ENCODE results near the gene DENR.
"Not testable (repeated sequence)": the region's sequence is repeated elsewhere in the genome, so short reads cannot be mapped to it uniquely, and the experiment has no call there.

Gene DENR

DNA sequence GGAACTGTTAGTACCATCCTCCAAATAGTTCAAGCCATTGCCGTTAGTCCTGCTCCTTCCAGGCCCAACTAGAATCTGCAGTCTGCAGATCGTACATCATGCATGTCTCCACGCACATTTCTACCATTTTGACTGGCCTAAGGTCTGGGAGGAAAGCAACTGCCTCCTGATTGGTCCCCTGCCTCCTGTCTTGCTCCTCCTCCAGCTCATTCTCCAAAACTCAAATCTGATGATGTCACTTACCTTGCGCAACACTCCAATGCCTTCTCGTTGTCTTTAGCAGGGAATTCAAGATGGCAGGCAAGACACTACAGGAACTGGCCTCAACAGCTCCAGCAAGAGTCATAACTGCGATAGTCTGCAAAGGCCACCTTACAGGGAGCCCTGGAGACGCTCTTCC is 12.3 kb upstream of the DENR start:
- DNase-seq (ENCODE audit: low spot score): no peak

DNA sequence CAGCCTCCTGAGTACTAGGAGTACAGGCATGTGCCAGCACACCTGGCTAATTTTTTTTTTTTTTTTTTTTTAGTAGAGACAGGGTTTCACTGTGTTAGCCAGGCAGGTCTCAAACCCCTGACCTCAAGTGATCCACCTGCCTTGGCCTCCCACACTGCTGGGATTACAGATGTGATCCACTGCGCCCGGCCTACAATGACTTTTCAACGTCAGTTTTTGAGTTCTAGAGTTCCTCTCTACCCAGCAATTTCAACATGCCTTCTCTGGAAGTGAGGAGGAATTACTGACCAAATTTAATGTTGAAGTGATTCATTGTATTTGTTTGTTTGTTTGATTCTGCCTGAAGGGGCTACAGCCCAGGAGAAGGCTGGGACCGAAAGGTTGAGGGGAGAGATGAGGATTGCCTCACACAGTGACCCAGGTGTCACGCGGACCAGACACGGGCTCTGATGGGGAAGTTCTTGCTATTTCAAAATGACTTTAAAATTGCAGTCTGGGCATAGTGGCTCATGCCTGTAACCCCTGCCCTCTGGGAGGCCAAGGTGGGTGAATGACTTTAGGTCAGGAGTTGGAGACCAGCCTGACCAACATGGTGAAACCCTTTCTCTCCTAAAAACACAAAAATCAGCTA is 8.6 kb upstream of the DENR start:
- no peak for DNase-seq (ENCODE audit: low spot score)

DNA sequence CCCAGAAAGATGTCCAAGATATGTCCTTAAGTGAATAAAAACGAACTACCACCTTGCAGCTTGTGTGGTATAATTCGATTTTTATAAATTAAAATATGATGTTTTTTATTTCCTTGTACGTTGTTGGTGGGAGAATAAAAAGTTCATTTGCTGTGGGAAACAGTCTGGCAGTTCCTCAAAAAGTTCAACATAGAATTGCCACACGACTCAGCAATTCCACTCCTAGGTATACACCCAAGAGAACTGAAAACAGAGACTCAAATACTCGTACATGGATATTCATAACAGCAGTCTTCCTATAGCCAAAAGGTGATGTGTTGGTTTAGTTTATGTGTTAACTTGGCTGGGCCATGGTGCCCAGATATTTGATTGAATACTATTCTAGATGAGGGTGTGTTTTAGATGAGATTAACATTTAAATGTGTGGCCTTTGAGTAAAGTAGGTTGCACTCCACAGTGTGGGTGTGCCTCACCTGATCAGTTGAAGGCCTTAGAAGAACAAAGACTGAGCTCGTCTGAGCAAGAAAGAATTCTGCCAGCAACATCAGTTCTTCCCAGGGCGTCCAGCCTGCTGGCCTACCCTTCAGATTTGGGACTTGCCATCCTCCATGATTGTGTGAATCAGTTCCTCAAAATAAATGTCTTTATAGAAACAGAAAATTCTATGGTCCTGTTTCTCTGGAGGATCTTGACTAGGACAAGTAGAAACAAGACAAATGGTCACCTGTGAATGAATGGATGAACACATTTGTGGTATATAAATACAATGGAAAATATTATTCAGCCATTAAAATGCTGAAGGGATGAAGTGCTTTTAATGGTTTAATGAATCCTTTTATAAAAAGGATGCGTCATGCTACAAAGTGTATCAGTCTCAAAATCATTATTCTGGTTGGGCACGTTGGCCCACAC is 5.1 kb upstream of the DENR start:
- DNase-seq (ENCODE audit: low spot score): no peak

DNA sequence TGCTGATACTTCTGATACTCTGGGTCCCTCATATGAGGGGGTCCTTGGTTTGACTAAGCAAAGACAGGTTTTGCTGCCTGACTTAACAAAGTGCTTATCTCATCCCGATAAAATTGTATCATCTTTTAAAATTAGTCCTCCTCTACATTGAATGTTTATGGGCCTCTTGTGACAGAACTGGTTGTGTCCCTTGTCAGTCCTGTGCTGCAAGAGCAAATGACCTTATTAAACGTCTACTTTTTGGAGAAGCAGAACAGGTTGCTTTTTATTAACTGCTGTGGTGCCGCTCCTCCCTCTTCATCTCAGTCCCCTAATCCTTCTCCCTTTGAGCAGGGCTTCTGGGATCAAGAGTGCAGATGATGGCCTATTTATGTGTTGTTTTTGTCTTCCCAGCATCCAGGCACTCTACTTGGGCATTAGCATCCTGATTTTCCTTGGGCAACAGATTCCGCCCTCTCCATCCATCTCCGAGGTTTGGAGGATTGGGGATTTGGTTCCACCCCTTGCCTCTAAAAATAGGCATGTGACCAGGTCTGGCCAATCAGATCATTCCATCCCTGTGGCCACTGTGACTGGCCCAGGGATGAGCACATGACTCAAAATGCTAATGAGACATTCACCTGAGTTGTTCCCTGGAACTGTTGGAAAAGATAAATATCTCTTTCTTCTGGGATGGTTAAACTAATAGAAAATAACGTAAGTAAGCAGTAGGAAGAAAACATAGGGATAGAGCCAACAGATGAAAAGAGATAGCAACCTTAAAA is 2.9 kb upstream of the DENR start:
- no peak for DNase-seq (ENCODE audit: low spot score)

DNA sequence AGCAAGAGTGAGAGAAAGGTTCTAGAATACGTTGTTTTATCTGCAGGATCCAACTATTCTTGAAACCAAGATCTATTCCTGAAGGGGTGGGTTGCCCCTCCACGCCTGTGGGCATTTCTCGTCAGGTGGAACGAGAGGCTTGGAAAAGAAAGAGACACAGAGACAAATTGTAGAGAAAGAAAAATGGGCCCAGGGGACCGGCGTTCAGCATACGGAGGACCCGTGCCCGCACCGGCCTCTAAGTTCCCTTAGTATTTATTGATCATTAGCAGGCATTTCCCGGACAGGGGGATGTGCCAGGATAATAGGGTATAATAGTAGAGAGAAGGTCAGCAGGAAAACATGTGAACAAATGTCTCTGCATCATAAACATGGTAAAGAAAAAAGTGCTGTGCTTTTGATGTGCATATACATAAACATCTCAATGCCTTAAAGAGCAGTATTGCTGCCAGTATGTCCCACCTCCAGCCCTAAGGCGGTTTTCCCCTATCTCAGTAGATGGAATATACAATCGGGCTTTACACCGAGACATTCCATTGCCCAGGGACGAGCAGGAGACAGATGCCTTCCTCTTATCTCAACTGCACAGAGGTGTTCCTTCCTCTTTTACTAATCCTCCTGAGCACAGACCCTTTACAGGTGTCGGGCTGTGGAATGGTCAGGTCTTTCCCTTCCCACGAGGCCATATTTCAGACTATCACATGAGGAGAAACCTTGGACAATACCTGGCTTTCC is 1.7 kb upstream of the DENR start:
- DNase-seq (ENCODE audit: low spot score): not testable (repeated sequence)

DNA sequence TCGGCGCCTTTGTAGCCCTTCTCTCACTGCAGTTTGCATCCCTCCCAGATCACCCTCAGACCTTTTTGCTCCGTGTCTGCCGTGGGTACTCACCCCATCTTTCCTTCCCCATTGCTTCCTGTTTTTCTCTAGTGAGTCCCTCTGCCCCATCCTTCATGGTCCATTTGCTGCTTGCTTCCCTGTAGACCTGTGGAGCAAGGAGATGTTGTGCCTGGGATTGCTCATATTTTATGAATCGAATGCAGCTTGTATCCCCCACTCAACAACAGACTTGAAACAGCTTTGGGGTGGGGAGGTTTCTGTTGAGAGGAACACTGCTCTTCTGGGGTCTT is 661 bp downstream of the DENR start:
- no peak for DNase-seq (ENCODE audit: low spot score)

DNA sequence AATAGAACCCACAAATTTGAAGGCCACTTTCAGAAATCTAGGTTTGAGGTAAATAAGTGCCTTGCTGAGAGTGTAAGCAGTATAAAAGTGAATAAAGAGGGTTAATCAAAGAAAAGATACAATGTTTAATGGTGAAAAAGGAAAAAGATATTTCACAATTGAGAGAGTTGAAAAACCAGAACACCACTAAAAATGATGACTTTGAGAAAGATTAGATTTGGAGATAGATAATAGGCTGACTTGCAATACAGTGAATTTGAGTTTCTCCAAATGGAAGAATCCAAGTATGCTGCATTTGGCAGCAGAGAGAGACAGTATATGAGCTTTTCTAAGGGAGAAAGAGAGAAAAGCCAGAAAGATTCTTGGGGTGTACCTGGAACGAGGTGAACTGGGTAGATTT is 2.2 kb downstream of the DENR start:
- DNase-seq (ENCODE audit: low spot score): no peak

DNA sequence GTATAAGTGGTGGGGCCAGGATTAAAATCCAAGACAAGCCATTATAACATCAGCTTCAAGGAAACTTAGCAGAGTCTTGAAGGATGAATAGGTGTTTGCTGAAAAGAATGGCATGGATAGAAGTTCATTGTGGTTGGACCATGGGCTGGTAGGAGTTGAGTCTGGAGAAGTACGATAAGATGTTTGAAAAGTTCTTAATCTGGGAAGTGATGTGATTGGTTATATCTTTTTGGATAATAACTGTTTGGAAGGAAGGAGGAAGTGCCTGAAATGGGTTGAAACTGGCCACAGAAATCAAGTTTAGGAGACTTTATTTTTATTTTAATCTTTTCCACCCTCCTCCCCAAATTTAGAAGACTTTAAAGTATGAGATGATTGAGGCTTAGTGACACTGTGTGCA is 4.9 kb downstream of the DENR start:
- DNase-seq (ENCODE audit: low spot score): no peak

DNA sequence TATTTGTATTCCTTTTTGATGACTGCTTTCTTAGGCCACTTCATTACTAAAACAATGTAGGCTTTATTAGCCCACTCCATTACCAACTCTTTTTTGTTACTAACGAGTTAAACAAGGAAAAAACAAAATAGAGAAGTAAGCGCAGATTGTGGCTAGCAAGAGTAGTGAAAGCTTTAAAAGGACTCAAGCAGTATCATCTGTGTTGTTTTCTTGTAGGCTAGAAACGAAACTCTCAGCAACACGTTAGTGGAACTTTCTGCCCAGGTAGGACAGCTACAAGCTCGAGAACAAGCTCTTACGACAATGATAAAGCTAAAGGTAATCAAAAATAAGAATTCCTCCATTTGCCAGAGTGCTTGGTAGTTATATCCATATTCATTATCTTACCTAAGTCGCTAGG is 32.9 kb downstream of the DENR start:
- no peak for DNase-seq (ENCODE audit: low spot score)

DNA sequence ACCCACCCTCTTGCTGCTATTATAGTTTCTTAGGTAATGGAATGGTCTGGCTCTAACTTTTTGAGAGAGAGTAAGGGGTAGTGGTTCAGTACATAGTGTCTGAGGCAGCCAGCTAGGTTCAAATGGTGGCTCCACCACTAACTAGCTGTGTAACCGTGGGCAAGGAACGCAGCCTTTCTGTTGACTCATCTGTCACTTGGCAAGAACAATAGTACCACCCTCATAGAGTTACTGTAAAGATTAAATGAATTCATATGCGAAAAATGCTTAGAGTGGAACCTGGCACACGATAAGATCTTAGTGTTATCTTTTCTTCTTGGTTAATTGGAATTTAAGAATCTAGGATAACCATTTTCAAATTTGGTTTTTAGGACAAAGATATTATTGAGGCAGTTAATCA is 35.8 kb downstream of the DENR start:
- no peak for DNase-seq (ENCODE audit: low spot score)

DNA sequence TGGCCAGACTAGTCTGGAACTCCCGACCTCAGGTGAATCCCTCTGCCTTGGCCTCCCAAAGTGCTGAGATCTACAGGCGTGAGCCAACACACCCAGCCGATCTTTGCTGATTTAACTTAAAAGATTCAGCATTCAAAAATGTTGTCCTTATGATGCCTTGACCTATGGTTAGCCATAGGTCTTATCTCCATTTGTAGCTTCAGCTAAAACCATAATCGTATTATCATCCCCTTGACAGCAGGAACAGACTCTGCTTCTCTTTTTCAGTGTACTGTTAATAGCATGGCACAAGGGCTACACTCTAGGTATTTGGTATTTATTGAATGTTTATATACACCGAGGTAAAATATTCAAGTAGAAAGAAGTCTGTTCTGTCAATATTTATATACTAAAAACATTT is 37.0 kb downstream of the DENR start:
- no peak for DNase-seq (ENCODE audit: low spot score)

DNA sequence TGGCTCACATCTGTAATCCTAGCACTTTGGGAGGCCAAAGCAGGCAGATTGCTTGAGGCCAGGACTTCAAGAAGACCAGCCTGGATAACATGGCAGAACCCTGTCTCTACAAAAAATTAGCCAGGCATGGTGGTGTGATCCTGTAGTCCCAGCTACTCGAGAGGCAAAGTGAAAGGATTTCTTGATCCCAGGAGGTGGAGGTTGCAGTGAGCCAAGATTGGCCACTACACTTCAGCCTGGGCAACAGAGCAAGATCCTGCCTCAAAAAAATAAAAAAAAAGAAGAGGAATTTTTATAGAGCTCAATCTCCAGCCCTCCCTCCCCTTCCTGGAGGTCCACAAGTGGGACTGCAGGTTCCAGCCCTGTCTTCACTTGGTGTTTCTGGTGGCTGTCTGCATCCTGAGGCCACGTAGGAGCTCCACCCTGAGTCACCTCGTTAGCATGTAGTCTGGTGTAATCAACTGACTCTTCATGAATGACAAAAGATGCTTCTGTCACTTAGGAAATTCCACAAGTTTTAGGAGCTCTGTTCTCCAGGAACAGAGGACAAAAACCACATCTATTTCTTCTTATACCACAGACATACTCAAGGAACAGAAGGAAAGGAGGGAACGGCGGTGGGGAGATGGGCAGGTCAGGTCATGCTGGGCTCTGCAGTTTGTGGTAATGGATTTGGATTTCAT is 37.9 kb downstream of the DENR start:
- no peak for DNase-seq (ENCODE audit: low spot score)

DNA sequence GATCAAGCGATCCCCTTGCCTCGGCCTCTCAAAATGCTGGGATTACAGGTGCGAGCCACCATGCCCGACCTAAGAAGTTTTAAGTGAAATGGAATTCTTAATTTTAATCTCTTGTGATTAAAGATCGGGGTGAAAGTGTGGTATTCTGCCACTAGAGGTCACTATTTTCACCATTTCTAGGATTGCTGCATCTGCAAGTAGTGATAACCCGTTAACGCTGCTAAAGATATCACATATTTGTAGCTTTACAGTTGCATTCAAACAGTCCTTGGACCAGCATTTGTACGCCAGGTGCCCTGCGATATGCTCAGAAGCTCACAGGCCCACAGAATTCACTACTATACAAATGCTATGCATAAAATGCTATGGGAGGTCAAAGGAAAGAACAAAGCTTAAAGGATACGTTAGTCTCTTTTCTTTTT is 41.1 kb downstream of the DENR start:
- DNase-seq (ENCODE audit: low spot score): no peak

DNA sequence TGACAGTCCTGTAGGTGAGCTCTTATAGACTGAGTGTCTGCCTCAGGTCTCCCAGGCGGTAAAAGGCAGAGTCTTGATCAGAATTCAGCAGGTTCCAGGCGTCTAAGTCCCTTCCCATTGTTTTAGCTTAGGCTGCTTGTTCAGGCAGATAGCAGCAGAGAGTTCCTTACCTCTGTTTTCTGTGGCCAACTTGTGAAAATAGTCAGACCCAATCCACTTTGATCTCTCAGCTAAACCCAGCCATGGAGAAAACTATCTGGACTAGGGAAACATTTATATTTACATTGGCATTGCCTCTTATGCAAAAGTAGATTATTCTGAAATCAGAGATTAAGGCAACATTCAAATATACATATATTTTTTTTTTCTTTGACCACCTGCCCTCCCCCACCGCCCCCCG is 43.2 kb downstream of the DENR start:
- no peak for DNase-seq (ENCODE audit: low spot score)

DNA sequence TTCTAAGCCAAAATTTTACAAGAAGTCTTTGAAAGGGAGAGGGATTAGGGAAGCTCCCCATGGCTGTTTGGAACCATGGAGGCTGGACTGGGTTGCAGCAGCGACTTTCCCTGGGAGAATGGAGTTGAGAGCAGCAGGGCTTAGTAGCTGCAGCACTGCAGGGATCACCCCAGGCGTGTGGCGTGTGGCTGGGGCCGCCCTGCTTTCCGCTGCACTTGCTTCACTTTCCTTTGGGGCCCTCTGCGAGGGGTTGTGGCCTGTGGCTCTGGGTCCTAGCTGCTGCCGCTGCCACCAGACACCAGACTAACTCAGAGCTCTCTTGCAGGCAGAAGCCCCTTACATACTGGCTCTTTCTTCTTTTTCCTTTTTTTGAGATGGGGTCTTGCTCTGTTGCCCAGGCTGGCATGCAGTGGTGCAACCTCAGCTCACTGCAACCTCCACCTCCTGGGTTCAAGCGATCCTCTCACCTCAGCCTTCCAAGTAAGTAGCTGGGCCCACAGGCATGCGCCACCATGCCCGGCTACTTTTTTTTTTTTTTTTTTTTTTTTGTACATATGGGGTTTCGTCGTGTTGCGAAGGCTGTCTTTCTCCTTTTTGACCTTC is 47.1 kb downstream of the DENR start:
- no peak for DNase-seq (ENCODE audit: low spot score)

DNA sequence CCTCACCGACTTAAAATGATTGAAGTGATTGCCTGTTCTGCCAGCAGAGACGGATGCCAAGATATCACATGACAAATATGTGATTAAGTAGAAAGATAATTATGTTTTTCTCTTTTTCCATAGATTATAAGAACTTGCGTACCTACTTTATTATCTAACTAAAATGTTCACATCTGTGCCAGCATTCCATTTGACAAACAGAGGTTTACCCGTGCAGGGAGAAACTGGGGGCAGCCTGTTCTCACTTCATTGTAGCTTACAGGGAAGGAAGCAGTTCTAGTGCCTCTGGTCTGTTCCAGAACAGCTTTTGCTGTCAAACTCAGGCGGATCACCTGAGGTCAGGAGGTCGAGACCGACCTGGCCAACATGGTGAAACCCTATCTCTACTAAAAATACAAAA is 51.3 kb downstream of the DENR start:
- no peak for DNase-seq (ENCODE audit: low spot score)

DNA sequence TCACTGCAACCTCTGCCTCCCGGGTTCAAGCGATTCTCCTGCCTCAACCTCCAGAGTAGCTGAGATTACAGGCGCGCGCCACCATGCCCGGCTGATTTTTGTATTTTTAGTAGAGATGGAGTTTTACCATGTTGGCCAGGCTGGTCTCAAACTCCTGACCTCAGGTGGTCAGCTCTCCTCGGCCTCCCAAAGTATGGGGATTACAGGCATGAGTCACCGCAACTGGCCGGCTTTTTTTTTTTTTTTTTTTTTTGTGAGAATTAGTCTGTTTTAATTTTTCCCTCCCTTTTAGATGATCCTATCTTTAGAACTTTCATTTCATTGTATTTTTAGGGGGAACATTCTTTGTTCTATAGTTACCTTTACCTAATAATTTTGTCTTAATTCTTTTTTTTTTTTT is 52.3 kb downstream of the DENR start:
- DNase-seq (ENCODE audit: low spot score): not testable (repeated sequence)

DNA sequence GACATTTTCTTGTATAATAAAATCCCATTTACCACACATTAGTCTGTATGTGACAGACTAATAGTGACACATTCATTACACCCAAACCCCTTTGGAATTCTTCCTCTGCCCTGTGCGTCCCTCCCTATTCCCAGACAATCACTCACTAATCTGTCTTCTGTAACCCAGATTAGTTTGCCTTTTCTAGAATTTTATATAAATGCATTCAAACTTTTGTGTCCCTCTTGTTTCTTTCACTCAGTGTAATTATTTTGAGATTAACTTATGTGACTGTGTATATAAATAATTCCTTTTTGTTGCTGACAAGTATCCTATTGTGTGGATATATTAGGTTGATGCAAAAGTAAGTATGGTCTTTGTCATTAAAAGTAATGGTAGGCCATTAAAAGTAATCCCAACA is 55.0 kb downstream of the DENR start:
- DNase-seq (ENCODE audit: low spot score): no peak

DNA sequence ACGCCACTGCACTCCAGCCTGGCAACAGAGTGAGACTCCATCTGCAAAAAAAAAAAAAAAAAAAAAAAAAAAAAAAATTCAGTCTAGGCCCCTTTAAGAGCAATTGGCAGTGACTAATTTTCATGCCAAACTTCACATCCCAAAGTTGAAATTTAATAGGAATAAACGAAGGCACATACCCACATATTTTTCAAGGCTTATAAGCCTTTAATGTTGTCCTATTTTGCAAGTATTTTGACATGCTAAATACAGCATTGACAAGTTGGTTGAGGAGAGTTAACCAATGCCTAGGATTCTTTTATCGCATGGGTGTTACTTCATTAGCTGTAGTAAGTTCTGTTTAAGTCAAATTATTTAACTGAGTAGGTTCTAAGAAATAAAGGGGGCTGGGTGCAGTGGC is 59.2 kb downstream of the DENR start:
- DNase-seq (ENCODE audit: low spot score): no peak

DNA sequence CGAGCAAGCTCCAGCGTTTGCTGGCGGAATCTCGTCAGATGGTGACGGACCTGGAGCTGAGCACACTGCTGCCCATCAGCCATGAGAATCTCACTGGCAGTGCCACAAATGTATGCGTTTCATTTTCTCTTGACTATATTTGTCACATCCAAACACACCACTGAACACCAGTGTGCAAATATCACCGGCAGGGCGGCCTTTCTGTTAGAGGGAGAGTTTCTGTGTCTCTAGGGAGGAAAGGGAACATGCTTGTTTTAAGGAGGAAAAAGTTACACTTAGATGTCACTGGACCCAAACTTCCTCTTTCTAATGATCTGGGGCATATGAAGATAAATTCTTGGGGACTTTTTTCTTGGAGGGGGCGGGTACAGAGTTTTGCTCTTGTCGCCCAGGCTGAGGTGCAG is 60.7 kb downstream of the DENR start:
- no peak for DNase-seq (ENCODE audit: low spot score)

DNA sequence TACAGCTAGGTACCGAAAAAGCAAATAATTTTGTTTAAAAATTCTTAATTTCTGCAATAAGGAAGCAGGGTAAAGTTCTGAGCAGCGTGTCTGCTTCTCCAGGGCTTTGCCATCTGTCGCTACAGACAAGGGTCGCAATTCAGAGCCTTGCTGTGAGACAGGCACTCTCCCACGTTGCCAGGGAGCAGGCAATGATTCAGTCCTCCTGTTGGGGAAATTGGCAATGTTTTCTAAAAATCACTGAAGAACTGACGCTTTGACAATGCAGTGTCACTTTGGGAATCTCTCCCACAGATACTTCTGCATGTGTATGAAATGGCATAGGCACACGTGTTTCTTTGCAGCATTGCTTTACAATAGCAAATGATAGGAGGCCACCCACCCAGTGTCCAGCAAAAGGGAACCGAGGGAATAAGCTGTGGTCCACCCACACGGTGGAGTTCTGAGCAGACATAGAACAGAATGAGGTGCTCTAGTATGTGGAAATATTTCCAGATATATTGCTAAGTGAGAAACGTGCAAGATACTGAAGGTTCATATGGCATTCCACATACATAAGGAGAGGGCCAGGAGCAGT is 66.7 kb downstream of the DENR start:
- DNase-seq (ENCODE audit: low spot score): no peak
